ENCODE measurements around the gene COL19A1. TPM values are rescaled to one million over a fixed set of nuclear protein-coding genes. Genes with fewer than 3 reads are reported as not detected.
"Not testable (repeated sequence)": the region's sequence is repeated elsewhere in the genome, so short reads cannot be mapped to it uniquely, and the experiment has no call there.

The COL19A1 gene
- polyA plus RNA-seq, 1 donor from 2014 or later, result 5.3 TPM

DNA sequence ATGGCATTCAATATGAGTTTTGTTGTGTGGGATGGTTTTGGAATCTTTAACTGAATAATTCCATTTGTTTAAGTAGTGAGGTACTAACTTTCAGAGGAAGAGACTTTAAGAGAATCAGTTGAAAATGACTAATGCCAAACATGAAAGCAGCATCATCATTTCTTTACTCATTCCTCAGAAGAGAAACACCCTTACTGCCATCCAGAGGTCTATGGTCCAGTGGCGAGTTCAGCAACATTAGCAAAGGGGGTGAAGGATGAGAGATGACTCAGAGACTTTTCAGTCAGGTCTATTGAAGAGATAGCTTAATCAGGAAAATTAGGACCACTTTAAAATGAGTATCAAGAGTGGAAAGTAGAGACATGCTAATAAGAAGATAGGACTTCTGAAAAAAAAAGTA is 118.8 kb downstream of the COL19A1 start:
- Mint-ChIP-seq H3K36me3 (peaks cover 2% of the 10 kb centered on the region), H3K9me3 (no peaks in the 10 kb centered on the region), H3K27me3 (no peaks in the 10 kb centered on the region), H3K4me1 (peaks cover 14 to 27% (median 23%) of the 10 kb centered on the region in 3 donors), H3K27ac (peak overlapping the region in 1 of 3 donors; percentile 75), H3K4me3 (no peak overlapping the region)

DNA sequence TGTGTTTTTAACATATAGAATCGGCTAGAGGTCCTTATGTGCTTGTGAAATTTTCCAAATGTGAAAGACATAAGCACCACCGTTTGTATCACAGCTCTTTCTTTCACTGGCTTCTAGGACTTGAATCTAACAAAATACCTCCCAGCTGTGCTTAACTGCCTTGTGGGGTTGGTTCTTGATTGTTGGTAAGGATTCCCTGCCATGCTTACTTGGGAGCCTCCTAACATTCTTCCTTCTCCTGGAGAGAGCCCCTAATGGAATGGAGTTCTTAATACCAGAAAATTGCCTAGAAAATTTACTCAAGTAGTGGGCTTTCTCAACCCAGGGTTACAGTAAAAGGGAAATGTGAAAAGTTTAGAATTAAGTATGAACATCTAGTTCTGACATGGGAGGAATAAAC is 121.2 kb downstream of the COL19A1 start:
- Mint-ChIP-seq H3K36me3 (peaks cover 5% of the 10 kb centered on the region), H3K27me3 (no peaks in the 10 kb centered on the region), H3K9me3 (peaks cover 0 to 2% (median 1%) of the 10 kb centered on the region in 3 donors), H3K27ac (peak overlapping the region in 1 of 3 donors; percentile 21), H3K4me3 (no peak overlapping the region), H3K4me1 (peaks cover 14 to 27% (median 23%) of the 10 kb centered on the region in 3 donors)

DNA sequence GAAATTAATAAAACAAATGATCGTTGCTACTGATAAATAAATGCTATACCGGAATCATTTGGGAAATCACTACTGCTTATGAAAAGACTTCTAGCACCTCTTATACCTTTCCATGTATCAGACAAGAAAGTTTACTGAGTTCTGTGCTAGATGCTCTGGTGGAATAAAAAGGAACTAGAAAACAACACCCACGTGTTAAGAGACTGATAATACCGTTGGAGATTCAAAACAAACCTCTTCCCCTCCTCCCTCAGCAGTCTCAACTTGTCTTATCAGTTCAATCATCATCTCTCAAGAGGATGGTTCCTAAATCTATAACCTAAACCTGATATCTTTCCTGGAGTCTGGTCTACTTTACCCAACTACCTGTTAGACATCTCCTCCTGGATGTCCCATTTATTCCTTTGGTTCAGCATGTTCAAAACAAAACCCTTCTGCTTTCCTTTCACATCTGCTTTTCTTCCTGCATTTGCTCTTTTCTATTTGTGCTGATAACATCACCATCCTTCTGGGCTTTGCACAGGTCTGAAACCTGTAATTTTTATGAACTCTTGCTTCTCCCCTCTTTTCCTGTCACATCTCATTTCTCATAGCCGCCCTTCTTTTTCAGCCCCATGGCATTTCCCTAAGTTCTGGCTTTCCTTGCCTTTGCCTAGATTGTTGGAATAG is 122.2 kb downstream of the COL19A1 start:
- peaks cover 0 to 2% (median 1%) of the 10 kb centered on the region in 3 donors for H3K9me3 Mint-ChIP-seq
- H3K27me3 Mint-ChIP-seq, result no peaks in the 10 kb centered on the region
- H3K36me3 Mint-ChIP-seq, result peaks cover 5% of the 10 kb centered on the region
- H3K4me1 Mint-ChIP-seq, result peaks cover 14 to 27% (median 23%) of the 10 kb centered on the region in 3 donors
- H3K27ac Mint-ChIP-seq, result peak overlapping the region in 1 of 3 donors; percentile 16
- no peak overlapping the region for H3K4me3 Mint-ChIP-seq

DNA sequence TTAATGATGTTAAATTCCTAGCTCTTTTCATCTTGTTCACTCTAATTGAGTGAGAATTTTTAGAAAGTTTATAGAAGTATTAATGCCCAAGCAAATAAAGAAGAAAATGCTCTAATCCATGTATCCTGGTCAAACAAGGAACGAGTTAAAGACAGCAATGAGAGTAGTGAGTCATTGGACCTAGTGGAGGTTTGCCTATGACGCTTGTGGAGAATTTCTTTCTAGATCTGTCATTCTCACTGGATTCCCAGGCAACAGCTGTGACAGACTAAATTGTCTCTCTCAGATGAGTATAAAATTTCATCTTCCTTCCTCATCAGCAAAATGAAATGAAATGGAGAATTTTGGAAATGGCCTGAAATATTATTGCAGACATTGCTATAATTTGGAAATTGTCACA is 127.9 kb downstream of the COL19A1 start:
- no peak overlapping the region for H3K27ac Mint-ChIP-seq
- H3K27me3 Mint-ChIP-seq, result no peaks in the 10 kb centered on the region
- peaks cover 0 to 6% (median 0%) of the 10 kb centered on the region in 3 donors for H3K4me1 Mint-ChIP-seq
- peaks cover 5% of the 10 kb centered on the region for H3K36me3 Mint-ChIP-seq
- H3K9me3 Mint-ChIP-seq, result peaks cover 0 to 2% (median 1%) of the 10 kb centered on the region in 3 donors
- no peak overlapping the region for H3K4me3 Mint-ChIP-seq

DNA sequence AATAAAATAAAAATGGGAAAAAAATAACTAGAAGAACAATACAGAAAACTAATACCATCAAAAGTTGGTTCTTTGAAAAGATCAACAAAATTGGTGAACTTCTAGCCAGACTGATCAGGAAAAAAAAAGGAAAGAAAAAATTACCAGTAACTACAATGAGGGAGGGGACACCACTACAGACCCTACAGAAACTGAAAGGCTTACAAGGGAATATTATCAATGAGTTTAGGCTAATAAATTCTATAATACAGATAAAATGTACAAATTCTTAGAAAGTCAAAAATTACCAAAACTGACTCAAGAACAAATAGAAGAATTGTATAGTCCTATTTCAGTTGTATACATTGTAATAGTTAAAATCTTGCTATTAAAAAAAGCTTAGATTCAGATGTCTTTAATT is 141.8 kb downstream of the COL19A1 start:
- no peaks in the 10 kb centered on the region for H3K27me3 Mint-ChIP-seq

DNA sequence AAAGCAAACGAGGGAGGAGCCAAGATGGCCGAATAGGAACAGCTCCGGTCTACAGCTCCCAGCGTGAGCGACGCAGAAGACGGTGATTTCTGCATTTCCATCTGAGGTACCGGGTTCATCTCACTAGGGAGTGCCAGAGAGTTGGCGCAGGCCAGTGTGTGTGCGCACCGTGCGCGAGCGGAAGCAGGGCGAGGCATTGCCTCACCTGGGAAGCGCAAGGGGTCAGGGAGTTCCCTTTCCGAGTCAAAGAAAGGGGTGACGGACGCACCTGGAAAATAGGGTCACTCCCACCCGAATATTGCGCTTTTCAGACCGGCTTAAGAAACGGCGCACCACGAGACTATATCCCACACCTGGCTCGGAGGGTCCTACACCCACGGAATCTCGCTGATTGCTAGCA is 144.0 kb downstream of the COL19A1 start:
- Mint-ChIP-seq H3K36me3 (peaks cover 11% of the 10 kb centered on the region), H3K9me3 (peaks cover 4 to 12% (median 8%) of the 10 kb centered on the region in 3 donors)
- not testable (repeated sequence) for H3K4me1 Mint-ChIP-seq, H3K4me3 Mint-ChIP-seq, H3K27me3 Mint-ChIP-seq, H3K27ac Mint-ChIP-seq

More for the DNA sequence above, 141.8 kb downstream of the COL19A1 start:
- Mint-ChIP-seq H3K4me3 (no peak overlapping the region), H3K27ac (no peak overlapping the region), H3K36me3 (peaks cover 13% of the 10 kb centered on the region), H3K4me1 (no peaks in the 10 kb centered on the region), H3K9me3 (peaks cover 4 to 16% (median 10%) of the 10 kb centered on the region in 3 donors)

GRCh38 chr6:70023201-70023600 is 156.8 kb downstream of the COL19A1 start:
- not testable (repeated sequence) for H3K4me3 Mint-ChIP-seq, H3K4me1 Mint-ChIP-seq, H3K27ac Mint-ChIP-seq, H3K9me3 Mint-ChIP-seq, H3K27me3 Mint-ChIP-seq
- peaks cover 15% of the 10 kb centered on the region for H3K36me3 Mint-ChIP-seq

DNA sequence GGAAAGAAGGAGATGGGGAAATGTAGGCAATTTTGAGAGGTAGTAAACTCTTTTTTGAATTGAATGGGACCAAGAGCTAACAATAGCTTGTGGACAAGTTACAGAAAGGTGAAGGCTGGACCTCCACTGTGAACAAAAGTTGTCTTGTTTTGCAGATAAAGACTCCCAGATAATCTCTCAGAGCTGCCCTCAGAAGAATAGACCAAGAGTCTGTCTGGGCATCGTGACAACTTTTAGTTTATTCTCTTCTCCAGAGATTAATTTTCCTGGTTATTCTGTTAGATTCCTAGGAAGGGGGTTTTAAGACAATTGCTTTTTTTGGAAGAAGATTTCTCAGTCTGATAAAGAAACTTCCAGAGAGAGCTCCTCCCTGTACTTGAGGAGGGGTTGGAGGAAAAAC is 161.9 kb downstream of the COL19A1 start:
- Mint-ChIP-seq H3K4me1 (peaks cover 0 to 5% (median 0%) of the 10 kb centered on the region in 3 donors), H3K27me3 (no peaks in the 10 kb centered on the region), H3K9me3 (no peaks in the 10 kb centered on the region), H3K36me3 (peaks cover 28% of the 10 kb centered on the region), H3K27ac (no peak overlapping the region), H3K4me3 (no peak overlapping the region)

- Mint-ChIP-seq H3K4me1 (peaks cover 0 to 3% (median 0%) of the 10 kb centered on the region in 3 donors), H3K4me3 (no peak overlapping the region), H3K27ac (no peak overlapping the region), H3K27me3 (no peaks in the 10 kb centered on the region), H3K9me3 (no peaks in the 10 kb centered on the region), H3K36me3 (peaks cover 25% of the 10 kb centered on the region)
These were observed 162.6 kb downstream of the COL19A1 start for GRCh38 chr6:70028926-70029325.

- Mint-ChIP-seq H3K4me3 (no peak overlapping the region), H3K36me3 (peaks cover 16% of the 10 kb centered on the region), H3K27me3 (no peaks in the 10 kb centered on the region), H3K9me3 (no peaks in the 10 kb centered on the region), H3K4me1 (no peaks in the 10 kb centered on the region), H3K27ac (peak overlapping the region in 1 of 3 donors; percentile 14)
These were observed 167.4 kb downstream of the COL19A1 start for GRCh38 chr6:70033781-70034180.

DNA sequence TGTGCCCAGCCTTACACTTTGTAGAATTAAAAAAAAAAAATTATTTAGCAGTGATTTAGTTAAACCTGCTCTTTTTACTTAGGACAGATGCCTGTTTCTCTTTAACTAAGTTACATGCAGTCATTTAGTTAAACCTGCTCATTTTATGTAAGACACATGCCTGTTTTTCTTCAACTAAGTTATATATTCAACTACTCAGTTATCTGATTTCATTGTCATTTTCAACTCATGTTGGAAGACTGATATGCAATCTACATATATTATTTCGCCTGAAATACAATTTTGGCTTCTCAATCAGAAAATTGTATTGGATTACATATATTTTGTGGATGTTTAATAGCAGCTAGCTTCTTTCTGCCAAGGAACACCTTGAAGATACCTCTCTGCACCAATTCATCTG is 171.1 kb downstream of the COL19A1 start:
- Mint-ChIP-seq H3K9me3 (no peaks in the 10 kb centered on the region), H3K27me3 (no peaks in the 10 kb centered on the region), H3K27ac (no peak overlapping the region), H3K4me1 (no peaks in the 10 kb centered on the region), H3K4me3 (no peak overlapping the region), H3K36me3 (peaks cover 9% of the 10 kb centered on the region)

- Mint-ChIP-seq H3K27me3 (no peaks in the 10 kb centered on the region), H3K4me1 (peaks cover 0 to 2% (median 0%) of the 10 kb centered on the region in 3 donors), H3K9me3 (peaks cover 0 to 7% (median 2%) of the 10 kb centered on the region in 3 donors), H3K4me3 (no peak overlapping the region), H3K27ac (no peak overlapping the region), H3K36me3 (peaks cover 20% of the 10 kb centered on the region)
These were observed 174.4 kb downstream of the COL19A1 start for GRCh38 chr6:70040766-70041165.

DNA sequence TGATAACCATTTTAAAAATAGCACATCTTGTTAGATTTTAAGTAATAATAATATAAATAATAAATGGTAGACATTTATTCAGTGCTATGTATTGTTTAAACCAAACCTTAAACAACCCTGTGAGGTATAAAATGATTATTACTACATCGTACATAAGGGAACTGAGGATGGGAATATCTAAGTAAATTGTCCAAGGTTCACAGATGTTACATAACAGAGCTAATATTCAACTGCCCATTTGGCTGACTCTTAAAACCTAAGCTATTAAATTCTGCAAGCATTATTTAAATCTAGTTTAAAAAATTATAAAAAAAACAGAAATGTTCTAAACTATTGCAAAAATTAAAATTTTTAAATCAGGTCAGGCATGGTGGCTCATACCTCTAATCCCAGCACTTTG is 175.1 kb downstream of the COL19A1 start:
- peaks cover 17% of the 10 kb centered on the region for H3K36me3 Mint-ChIP-seq
- no peak overlapping the region for H3K4me3 Mint-ChIP-seq
- H3K27me3 Mint-ChIP-seq, result no peaks in the 10 kb centered on the region
- H3K27ac Mint-ChIP-seq, result no peak overlapping the region
- peaks cover 0 to 2% (median 0%) of the 10 kb centered on the region in 3 donors for H3K4me1 Mint-ChIP-seq
- H3K9me3 Mint-ChIP-seq, result peaks cover 0 to 7% (median 2%) of the 10 kb centered on the region in 3 donors

DNA sequence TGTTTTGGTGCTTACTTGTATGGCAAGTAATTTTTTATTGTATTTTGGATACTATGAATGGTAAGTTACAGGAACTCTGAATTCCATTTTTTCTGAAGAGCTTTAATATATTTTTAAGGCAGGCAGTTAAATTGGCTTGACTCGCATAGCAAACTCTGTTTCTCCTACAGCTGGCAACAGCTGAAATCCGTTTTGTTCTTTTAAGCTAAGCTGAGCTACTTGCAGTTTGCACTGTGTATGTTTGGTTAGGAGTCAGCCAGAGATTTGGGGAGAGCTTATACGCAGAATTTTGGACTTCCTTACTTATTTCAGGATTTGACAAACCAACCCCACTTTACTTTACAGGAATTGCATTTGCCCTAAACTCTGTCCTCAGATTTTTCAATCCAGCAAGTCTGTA is 179.1 kb downstream of the COL19A1 start:
- Mint-ChIP-seq H3K9me3 (peaks cover 0 to 7% (median 2%) of the 10 kb centered on the region in 3 donors), H3K27me3 (no peaks in the 10 kb centered on the region), H3K4me3 (no peak overlapping the region), H3K4me1 (peaks cover 0 to 3% (median 0%) of the 10 kb centered on the region in 3 donors), H3K36me3 (peaks cover 11% of the 10 kb centered on the region), H3K27ac (no peak overlapping the region)

DNA sequence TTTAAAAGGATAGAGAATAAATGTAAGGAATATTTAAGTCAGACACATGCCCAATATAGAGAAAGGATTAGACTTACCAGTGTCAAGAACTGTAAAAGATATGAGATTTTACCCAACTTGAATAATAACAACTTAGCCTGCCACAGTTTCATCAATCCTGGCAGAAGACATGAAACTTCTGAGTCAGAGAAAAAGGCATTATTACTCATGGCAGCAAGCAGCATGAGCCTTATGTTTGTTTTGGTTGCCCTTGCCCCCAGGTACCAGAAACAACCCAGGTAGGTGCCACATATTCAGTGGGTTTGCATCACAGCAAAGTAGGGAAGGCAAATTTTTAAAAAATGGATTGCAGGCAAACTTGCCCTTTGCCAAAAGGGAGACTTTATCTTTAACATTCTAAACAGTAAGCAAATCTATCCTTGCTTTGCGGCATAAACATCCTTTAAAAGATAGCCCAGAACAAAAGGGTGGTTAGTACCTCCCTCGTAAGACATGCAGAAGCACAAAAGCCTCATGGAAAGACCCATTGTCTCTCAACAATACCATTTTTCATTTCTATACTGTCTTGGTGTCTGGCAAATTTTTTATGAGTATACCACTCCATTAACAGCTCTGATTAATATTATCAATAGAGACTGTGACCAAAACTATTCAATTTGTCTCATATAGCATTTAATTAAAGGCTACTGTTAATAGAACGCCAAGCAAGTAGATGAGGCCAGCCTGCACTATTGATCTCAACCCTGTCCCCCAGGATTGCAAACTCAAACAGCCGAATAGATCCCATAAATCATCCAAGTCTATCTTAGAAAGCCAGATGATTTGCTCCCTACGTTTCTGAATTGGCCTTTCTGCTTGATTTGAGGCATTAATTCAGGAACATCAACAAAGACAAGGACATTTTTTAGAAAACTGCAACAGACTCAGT is 185.1 kb downstream of the COL19A1 start:
- Mint-ChIP-seq H3K4me1 (peaks cover 0 to 2% (median 0%) of the 10 kb centered on the region in 3 donors), H3K27me3 (no peaks in the 10 kb centered on the region), H3K9me3 (no peaks in the 10 kb centered on the region), H3K27ac (no peak overlapping the region), H3K36me3 (peaks cover 6% of the 10 kb centered on the region), H3K4me3 (no peak overlapping the region)
